ENCODE measurements around the gene ZNF506. TPM values are rescaled to one million over a fixed set of nuclear protein-coding genes. Genes with fewer than 3 reads are reported as not detected.

ZNF506 gene
- total and polyA plus RNA-seq, 2 experiments from 2014 or later: 26.0 to 42.1 TPM

Small RNAs within 50 kb of the gene (small RNA-seq; reads per million reads assigned to genes)
- gene AC011477.5 (ENCODE audit: low replicate concordance): not detected

Other genes with a start within 250 kb of the ZNF506 start
- 1.5 and 2.6 TPM in 2 replicates for gene PBX4, start 203.1 kb downstream of the ZNF506 start, total RNA-seq (2014; rRNA removed; shearing (Covaris generic))
- 4.1 and 5.3 TPM in 2 replicates for gene PBX4, start 203.1 kb downstream of the ZNF506 start, polyA plus RNA-seq (2016; fragmentation: Nextera tagmentation; extraction: Ambion mirVana)
- 49.5 and 63.1 TPM in 2 replicates for gene LPAR2, start 193.5 kb downstream of the ZNF506 start, total RNA-seq (2014; rRNA removed; shearing (Covaris generic))
- 35.8 and 39.4 TPM in 2 replicates for gene LPAR2, start 193.5 kb downstream of the ZNF506 start, polyA plus RNA-seq (2016; fragmentation: Nextera tagmentation; extraction: Ambion mirVana)
- 19.8 and 22.1 TPM in 2 replicates for gene GMIP, start 178.1 kb downstream of the ZNF506 start, total RNA-seq (2014; rRNA removed; shearing (Covaris generic))
- gene GMIP, start 178.1 kb downstream of the ZNF506 start, polyA plus RNA-seq (2016; fragmentation: Nextera tagmentation; extraction: Ambion mirVana): 5.1 and 6.2 TPM in 2 replicates
- 109 and 307 TPM in 2 replicates for gene ATP13A1, start 158.1 kb downstream of the ZNF506 start, total RNA-seq (2014; rRNA removed; shearing (Covaris generic))
- 38.1 and 41.5 TPM in 2 replicates for gene ATP13A1, start 158.1 kb downstream of the ZNF506 start, polyA plus RNA-seq (2016; fragmentation: Nextera tagmentation; extraction: Ambion mirVana)
- 46.4 and 51.0 TPM in 2 replicates for gene ZNF101, start 152.9 kb downstream of the ZNF506 start, total RNA-seq (2014; rRNA removed; shearing (Covaris generic))
- gene ZNF101, start 152.9 kb downstream of the ZNF506 start, polyA plus RNA-seq (2016; fragmentation: Nextera tagmentation; extraction: Ambion mirVana): 47.9 and 52.9 TPM in 2 replicates
- 9.4 and 10.2 TPM in 2 replicates for gene ZNF14, start 88.6 kb downstream of the ZNF506 start, total RNA-seq (2014; rRNA removed; shearing (Covaris generic))
- 3.0 and 4.6 TPM in 2 replicates for gene ZNF14, start 88.6 kb downstream of the ZNF506 start, polyA plus RNA-seq (2016; fragmentation: Nextera tagmentation; extraction: Ambion mirVana)
- gene ZNF253, start 44.1 kb upstream of the ZNF506 start, total RNA-seq (2014; rRNA removed; shearing (Covaris generic)): 44.7 and 58.2 TPM in 2 replicates
- gene ZNF253, start 44.1 kb upstream of the ZNF506 start, polyA plus RNA-seq (2016; fragmentation: Nextera tagmentation; extraction: Ambion mirVana): 17.6 and 31.4 TPM in 2 replicates
- gene ZNF93, start 79.2 kb upstream of the ZNF506 start, total RNA-seq (2014; rRNA removed; shearing (Covaris generic)): 122 and 123 TPM in 2 replicates
- 40.5 and 48.6 TPM in 2 replicates for gene ZNF93, start 79.2 kb upstream of the ZNF506 start, polyA plus RNA-seq (2016; fragmentation: Nextera tagmentation; extraction: Ambion mirVana)
- 17.4 and 25.1 TPM in 2 replicates for gene ZNF682, start 217.8 kb upstream of the ZNF506 start, total RNA-seq (2014; rRNA removed; shearing (Covaris generic))
- gene ZNF682, start 217.8 kb upstream of the ZNF506 start, polyA plus RNA-seq (2016; fragmentation: Nextera tagmentation; extraction: Ambion mirVana): 38.3 and 45.1 TPM in 2 replicates

Data from GM23338 (cell line).